ENCODE results near the gene SLC7A11. TPM values are rescaled to one million over a fixed set of nuclear protein-coding genes. Genes with fewer than 3 reads are reported as not detected.

Gene SLC7A11
- total RNA-seq, 1 experiment from 2014 or later, result 40.6 TPM

DNA sequence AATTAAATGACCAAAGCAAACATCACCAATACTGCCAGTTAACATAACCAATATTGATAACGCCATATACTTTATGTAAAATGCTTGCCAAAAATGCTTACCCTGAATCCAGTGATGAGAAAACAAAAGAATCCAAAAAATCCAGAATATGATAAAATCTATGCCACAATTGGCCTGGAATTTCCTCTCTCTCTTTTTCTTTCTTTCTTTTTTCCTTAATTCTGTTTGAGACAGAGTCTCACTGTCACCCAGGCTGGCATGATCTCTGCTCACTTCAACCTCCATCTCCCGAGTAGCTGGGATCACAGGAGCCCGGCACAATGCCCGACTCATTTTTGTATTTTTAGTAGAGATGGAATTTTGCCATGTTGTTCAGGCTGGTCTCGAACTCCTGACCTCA, 9.8 kb upstream of the SLC7A11 start:
- Histone ChIP-seq H3K4me3 (ENCODE audit: low read depth, low read length, poor library complexity, severe bottlenecking) (no peak overlapping the region), H3K4me1 (ENCODE audit: insufficient read depth, low read length, poor library complexity, severe bottlenecking) (peaks cover 14% of the 10 kb centered on the region), H3K27me3 (replicated peaks; ENCODE audit: insufficient read depth, low read depth, low read length, poor library complexity) (no peaks in the 10 kb centered on the region), H3K27ac (ENCODE audit: low read depth, low read length, poor library complexity, severe bottlenecking) (no peak overlapping the region), H3K36me3 (ENCODE audit: insufficient read depth, low read length, poor library complexity, severe bottlenecking) (no peaks in the 10 kb centered on the region), H3K9me3 (ENCODE audit: low read depth, low read length, poor library complexity, severe bottlenecking) (peaks cover 3% of the 10 kb centered on the region)
- no TSS peak for BruUV-seq (replicated peaks)
- no peak for TF ChIP-seq EZH2 (IDR thresholded peaks at IDR 0.05; ENCODE audit: borderline replicate concordance, low read depth, low read length, poor library complexity, severe bottlenecking)
- POLR2A ChIA-PET (ENCODE audit: low non-redundant PET), result no interaction called here
- CTCF ChIA-PET, result no interaction called here
- DNase-seq (ENCODE audit: low spot score), result no peak
- intact Hi-C loops (cut with micrococcal nuclease; ENCODE audit: unreplicated experiment), result no loop called here

DNA sequence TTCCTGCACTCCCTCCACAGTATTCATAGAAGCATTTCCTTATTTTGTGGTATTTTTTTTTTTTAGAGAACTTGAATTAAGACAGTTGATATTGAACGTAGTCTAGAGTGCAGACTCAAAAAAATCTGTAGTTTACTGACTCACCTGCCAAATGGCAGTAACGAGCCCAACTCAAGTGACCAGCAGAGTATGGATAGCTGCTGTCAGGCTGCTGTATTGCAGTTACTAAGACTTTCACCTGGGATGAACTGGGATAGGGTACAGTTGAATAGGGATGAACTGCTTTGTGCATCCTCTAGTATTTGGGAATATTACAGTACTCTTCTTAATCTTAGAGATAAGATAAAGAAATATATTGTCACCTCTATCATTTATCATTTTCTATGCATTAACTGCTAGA, 7.0 kb upstream of the SLC7A11 start:
- intact Hi-C loops (cut with micrococcal nuclease; ENCODE audit: unreplicated experiment), result no loop called here
- Histone ChIP-seq H3K4me3 (ENCODE audit: low read depth, low read length, poor library complexity, severe bottlenecking) (no peak overlapping the region), H3K27me3 (replicated peaks; ENCODE audit: insufficient read depth, low read depth, low read length, poor library complexity) (no peaks in the 10 kb centered on the region), H3K4me1 (ENCODE audit: insufficient read depth, low read length, poor library complexity, severe bottlenecking) (peaks cover 17% of the 10 kb centered on the region), H3K27ac (ENCODE audit: low read depth, low read length, poor library complexity, severe bottlenecking) (no peak overlapping the region), H3K9me3 (ENCODE audit: low read depth, low read length, poor library complexity, severe bottlenecking) (no peaks in the 10 kb centered on the region), H3K36me3 (ENCODE audit: insufficient read depth, low read length, poor library complexity, severe bottlenecking) (no peaks in the 10 kb centered on the region)
- no peak for TF ChIP-seq EZH2 (IDR thresholded peaks at IDR 0.05; ENCODE audit: borderline replicate concordance, low read depth, low read length, poor library complexity, severe bottlenecking)
- TF ChIP-seq, protein P1, sequence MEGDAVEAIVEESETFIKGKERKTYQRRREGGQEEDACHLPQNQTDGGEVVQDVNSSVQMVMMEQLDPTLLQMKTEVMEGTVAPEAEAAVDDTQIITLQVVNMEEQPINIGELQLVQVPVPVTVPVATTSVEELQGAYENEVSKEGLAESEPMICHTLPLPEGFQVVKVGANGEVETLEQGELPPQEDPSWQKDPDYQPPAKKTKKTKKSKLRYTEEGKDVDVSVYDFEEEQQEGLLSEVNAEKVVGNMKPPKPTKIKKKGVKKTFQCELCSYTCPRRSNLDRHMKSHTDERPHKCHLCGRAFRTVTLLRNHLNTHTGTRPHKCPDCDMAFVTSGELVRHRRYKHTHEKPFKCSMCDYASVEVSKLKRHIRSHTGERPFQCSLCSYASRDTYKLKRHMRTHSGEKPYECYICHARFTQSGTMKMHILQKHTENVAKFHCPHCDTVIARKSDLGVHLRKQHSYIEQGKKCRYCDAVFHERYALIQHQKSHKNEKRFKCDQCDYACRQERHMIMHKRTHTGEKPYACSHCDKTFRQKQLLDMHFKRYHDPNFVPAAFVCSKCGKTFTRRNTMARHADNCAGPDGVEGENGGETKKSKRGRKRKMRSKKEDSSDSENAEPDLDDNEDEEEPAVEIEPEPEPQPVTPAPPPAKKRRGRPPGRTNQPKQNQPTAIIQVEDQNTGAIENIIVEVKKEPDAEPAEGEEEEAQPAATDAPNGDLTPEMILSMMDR (conservative IDR thresholded peaks at IDR 0.05; ENCODE audit: low read depth, low read length), result no peak
- BruUV-seq (replicated peaks), result no TSS peak
- ChIA-PET CTCF (no interaction called here), POLR2A (ENCODE audit: low non-redundant PET) (interaction anchor here (0.6 kb wide), 1 partner anchor 923 kb away, joined by 6 read pairs; no protein-coding TSS in a partner anchor)
- no peak for DNase-seq (ENCODE audit: low spot score)

DNA sequence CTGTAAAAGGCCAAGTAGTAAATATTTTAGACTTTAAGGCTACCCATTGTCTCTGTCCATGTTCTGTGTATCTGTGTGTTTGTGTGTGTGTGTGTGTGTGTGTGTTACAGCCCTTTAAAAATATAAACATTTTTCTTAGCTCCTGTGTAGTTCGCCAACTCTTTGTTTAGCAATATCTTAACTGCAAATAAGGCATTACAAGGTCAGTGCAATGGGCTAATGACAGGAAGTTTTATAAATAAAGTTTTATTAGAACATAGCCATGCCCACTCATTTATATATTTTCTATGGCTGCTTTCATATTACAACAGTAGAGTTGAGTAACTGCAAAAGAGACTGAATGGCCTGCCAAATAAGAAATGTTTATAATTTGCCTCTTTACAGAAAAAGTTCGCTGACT, 5.9 kb upstream of the SLC7A11 start:
- no peak for DNase-seq (ENCODE audit: low spot score)
- intact Hi-C loops (cut with micrococcal nuclease; ENCODE audit: unreplicated experiment), result no loop called here
- Histone ChIP-seq H3K4me1 (ENCODE audit: insufficient read depth, low read length, poor library complexity, severe bottlenecking) (peaks cover 27% of the 10 kb centered on the region), H3K36me3 (ENCODE audit: insufficient read depth, low read length, poor library complexity, severe bottlenecking) (no peaks in the 10 kb centered on the region), H3K27ac (ENCODE audit: low read depth, low read length, poor library complexity, severe bottlenecking) (no peak overlapping the region), H3K9me3 (ENCODE audit: low read depth, low read length, poor library complexity, severe bottlenecking) (no peaks in the 10 kb centered on the region), H3K27me3 (replicated peaks; ENCODE audit: insufficient read depth, low read depth, low read length, poor library complexity) (no peaks in the 10 kb centered on the region), H3K4me3 (ENCODE audit: low read depth, low read length, poor library complexity, severe bottlenecking) (no peak overlapping the region)
- no peak for TF ChIP-seq EZH2 (IDR thresholded peaks at IDR 0.05; ENCODE audit: borderline replicate concordance, low read depth, low read length, poor library complexity, severe bottlenecking)
- TF ChIP-seq, protein P1 (conservative IDR thresholded peaks at IDR 0.05; ENCODE audit: low read depth, low read length), result no peak
- CTCF ChIA-PET, result no interaction called here
- POLR2A ChIA-PET (ENCODE audit: low non-redundant PET), result no interaction called here
- BruUV-seq (replicated peaks), result no TSS peak

DNA sequence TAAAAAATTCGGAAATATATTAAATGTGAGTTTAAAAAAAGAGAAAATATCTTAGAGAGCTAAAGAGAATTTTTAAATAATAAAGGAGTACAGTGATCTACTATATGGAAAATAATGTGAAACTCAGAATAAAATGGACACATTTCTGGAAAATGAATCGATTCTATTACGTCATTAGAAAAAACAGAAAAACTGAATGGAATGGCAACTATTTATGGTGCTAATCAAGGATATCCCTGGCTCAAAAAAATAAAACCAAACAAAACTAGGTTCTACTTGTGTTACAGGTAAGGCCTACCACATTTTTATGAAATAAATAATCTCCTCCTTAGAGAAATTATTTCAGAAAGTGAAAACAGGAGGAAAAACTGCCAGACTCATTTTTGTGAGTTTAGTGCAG, 5.5 kb upstream of the SLC7A11 start:
- Histone ChIP-seq H3K4me3 (ENCODE audit: low read depth, low read length, poor library complexity, severe bottlenecking) (no peak overlapping the region), H3K9me3 (ENCODE audit: low read depth, low read length, poor library complexity, severe bottlenecking) (no peaks in the 10 kb centered on the region), H3K27me3 (replicated peaks; ENCODE audit: insufficient read depth, low read depth, low read length, poor library complexity) (no peaks in the 10 kb centered on the region), H3K27ac (ENCODE audit: low read depth, low read length, poor library complexity, severe bottlenecking) (no peak overlapping the region), H3K36me3 (ENCODE audit: insufficient read depth, low read length, poor library complexity, severe bottlenecking) (no peaks in the 10 kb centered on the region), H3K4me1 (ENCODE audit: insufficient read depth, low read length, poor library complexity, severe bottlenecking) (peaks cover 31% of the 10 kb centered on the region)
- DNase-seq (ENCODE audit: low spot score), result no peak
- no TSS peak for BruUV-seq (replicated peaks)
- no peak for TF ChIP-seq EZH2 (IDR thresholded peaks at IDR 0.05; ENCODE audit: borderline replicate concordance, low read depth, low read length, poor library complexity, severe bottlenecking)
- TF ChIP-seq, protein P1 (conservative IDR thresholded peaks at IDR 0.05; ENCODE audit: low read depth, low read length), result no peak
- POLR2A ChIA-PET (ENCODE audit: low non-redundant PET), result no interaction called here
- intact Hi-C loops (cut with micrococcal nuclease; ENCODE audit: unreplicated experiment), result no loop called here
- CTCF ChIA-PET, result no interaction called here

All from A673 (cell line).